Measurements from ENCODE around the gene LMF1.

The LMF1 gene

GRCh38 chr16:969508-970385 is 1.0 kb downstream of the LMF1 start:
- no peak for TF ChIP-seq CTCF (conservative IDR thresholded peaks at IDR 0.05; ENCODE audit: low read length)
- H3K4me3 ChIP-seq (ENCODE audit: low read length), result peak overlapping the region; percentile 74
- DNase-seq (ENCODE audit: low read depth), result peak; percentile 22

- TF ChIP-seq CTCF (conservative IDR thresholded peaks at IDR 0.05; ENCODE audit: low read length), result no peak
- DNase-seq (ENCODE audit: low read depth), result no peak
- H3K4me3 ChIP-seq (ENCODE audit: low read length), result no peak overlapping the region
Measured at GRCh38 chr16:968620-969019, 2.2 kb downstream of the LMF1 start.

- no peak overlapping the region for H3K4me3 ChIP-seq (ENCODE audit: low read length)
- no peak for TF ChIP-seq CTCF (conservative IDR thresholded peaks at IDR 0.05; ENCODE audit: low read length)
- no peak for DNase-seq (ENCODE audit: low read depth)
Measured at GRCh38 chr16:967546-968295, 3.1 kb downstream of the LMF1 start.

GRCh38 chr16:967077-967541 is 3.7 kb downstream of the LMF1 start:
- no peak overlapping the region for H3K4me3 ChIP-seq (ENCODE audit: low read length)
- DNase-seq (ENCODE audit: low read depth), result no peak
- TF ChIP-seq CTCF (conservative IDR thresholded peaks at IDR 0.05; ENCODE audit: low read length), result no peak

GRCh38 chr16:966505-966904 is 4.3 kb downstream of the LMF1 start:
- no peak for TF ChIP-seq CTCF (conservative IDR thresholded peaks at IDR 0.05; ENCODE audit: low read length)
- H3K4me3 ChIP-seq (ENCODE audit: low read length), result no peak overlapping the region
- no peak for DNase-seq (ENCODE audit: low read depth)

- TF ChIP-seq CTCF (conservative IDR thresholded peaks at IDR 0.05; ENCODE audit: low read length), result no peak
- no peak overlapping the region for H3K4me3 ChIP-seq (ENCODE audit: low read length)
- no peak for DNase-seq (ENCODE audit: low read depth)
Measured at GRCh38 chr16:966035-966434, 4.7 kb downstream of the LMF1 start.

Data from AG10803 (cell line).